HG03575 (cell line): ENCODE measurements around the gene WDR38.

Experiments used
- ATAC-seq: cut with Tn5 transposase; IDR thresholded peaks from one replicate; pipeline ENCODE4 v1.9.1; 2021; ENCODE audit not compliant: unreplicated experiment, insufficient number of reproducible peaks, low FRiP score; ENCODE audit errors: extremely low read depth

The WDR38 gene, protein sequence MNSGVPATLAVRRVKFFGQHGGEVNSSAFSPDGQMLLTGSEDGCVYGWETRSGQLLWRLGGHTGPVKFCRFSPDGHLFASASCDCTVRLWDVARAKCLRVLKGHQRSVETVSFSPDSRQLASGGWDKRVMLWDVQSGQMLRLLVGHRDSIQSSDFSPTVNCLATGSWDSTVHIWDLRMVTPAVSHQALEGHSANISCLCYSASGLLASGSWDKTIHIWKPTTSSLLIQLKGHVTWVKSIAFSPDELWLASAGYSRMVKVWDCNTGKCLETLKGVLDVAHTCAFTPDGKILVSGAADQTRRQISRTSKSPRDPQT

DNA sequence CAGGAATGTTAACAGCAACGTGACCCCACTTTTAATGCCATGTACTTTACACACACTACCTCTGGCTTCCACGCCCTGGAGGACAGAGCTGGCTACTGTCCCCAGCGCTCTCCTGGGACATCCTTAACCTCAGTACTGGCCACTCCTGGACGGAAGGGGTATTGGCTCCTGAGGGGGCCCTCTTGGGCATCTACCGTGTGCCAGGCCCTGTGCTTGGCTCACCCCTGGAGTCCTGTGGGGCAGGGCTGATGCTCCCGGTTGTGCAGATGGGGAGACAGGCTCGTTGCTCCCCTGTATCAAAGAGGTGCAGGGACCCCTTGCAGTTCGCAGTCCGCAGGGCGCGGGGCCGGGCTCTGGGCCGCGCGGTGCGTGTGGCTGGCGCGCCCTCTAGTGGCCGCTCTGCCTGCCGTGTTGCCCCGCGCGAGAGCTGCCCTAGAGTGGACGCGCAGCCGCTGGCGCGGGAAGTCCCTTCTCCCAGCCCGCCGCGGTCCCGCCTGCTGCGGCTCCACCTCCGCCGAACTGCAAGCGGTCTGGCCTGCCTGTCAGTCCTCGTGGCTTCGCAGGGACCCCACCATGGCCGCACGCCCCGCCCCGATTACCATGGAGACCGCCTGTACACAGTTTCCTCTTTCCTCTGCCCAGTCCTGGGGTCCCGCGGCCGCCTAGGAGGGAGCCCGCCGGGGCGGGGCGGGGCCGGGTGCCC lies at the start of gene WDR38:
Gene WDR38 (plus strand): TSS at position 632 of the 703 bp plus-strand sequence. CDS start 72 bp downstream, outside the sequence.
- no peak for ATAC-seq

DNA sequence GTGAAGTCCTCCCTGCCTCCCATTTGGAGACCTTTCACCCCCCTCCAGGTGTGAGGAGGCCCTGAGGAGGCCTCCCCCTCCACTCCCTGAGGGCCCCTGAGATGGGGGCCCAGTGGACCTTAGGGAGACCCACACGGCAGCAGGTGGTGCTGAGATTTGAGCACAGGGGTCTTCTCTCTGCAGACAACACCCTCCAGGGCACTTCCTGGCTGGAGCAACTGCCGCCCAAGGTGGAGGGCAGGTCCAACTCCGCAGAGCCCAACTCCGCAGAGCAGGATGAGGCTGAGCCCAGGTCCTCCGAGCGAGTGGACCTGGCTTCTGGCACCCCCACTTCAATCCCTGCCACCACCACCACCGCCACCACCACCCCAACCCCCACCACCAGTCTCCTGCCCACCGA lies 49.3 kb upstream of the WDR38 start:
- ATAC-seq = no peak

DNA sequence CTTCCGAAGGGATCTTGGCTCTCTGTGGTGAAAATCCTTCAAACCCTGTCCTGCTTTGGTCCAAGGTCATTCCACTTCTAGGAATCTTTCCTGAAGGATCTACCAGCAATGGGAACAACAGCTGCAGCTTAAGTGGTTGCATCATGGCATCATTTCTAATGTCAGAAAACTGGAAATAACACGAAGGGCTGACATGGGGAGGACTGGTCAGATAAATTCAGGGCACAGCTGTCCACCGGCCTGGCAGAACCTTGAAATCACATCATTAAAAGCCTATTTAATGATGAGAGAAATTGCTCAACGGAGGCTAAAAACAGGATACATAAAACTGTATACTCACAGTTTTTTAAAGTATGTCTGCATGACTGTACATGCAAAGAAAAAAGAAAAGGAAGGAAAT lies 48.1 kb upstream of the WDR38 start:
- ATAC-seq = no peak

DNA sequence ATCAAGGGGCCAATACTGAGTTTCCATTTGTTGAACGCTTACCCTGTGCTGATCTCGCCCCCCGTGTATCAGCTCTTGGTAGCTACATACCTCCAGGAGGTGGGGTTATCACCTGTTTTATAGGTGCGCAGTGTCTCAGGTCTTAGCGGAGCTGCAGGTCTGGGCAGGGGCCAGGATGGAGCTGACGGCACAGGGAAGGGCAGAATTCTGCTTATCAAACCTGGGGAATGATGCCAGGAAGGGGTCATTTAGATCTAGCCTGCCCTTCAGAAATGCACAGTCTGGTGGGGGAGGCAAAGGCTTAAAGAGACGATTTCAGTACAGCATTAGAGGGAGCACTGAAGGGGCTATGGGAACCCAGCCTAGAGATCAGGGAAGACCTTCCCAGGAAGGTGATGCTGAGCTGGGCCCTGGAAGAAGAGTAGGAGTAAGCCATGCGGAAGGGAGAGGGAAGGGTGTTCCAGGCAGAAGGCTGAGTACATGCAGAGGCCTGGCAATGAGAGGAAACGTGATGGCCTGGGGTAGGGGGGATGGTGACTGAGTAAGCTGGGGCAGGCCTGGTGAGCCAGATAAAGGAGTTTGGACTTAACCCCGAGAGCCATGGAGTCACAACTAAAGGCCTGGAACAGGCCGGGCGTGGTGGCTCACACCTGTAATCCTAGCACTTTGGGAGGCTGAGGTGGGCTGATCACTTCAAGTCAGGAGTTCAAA lies 44.9 kb upstream of the WDR38 start:
- no peak for ATAC-seq

DNA sequence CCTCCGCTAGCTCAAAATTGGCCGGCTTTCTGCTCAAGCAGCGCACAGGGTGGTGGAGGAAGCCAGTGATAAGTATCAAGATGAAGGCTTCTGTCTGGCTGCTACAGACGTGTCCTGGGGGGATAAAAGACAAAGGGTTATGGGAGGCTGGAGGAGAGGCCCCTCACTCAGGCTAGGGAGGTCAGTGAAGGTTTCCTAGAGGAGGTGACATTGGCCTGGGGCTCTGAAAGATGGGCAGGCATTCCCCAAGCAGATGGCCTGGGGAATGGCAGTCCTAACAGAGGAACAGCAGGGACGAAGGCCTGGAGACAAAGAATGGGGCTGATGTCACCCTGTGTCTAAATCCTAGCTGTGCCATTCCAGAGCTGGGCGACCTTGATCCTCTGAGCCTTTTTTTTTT lies 44.0 kb upstream of the WDR38 start:
- no peak for ATAC-seq

DNA sequence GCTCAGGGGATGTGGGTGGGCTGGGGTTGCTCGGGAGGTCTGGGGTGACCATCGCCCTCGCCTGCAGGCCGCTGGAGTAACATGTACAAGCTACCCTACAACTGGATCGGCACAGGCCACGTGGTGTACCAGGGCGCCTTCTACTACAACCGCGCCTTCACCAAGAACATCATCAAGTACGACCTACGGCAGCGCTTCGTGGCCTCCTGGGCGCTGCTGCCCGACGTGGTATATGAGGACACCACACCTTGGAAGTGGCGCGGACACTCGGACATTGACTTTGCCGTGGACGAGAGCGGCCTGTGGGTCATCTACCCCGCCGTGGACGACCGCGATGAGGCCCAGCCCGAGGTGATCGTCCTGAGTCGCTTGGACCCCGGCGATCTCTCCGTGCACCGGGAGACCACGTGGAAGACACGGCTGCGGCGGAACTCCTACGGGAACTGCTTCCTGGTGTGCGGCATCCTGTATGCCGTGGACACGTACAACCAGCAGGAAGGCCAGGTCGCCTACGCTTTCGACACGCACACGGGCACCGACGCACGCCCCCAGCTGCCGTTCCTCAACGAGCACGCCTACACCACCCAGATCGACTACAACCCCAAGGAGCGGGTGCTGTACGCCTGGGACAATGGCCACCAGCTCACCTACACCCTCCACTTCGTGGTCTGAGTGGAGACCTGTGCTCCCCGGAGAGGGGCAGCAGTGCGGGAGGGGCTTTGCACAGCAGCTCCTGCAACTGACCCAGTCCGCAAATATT lies 43.3 kb upstream of the WDR38 start:
- ATAC-seq = no peak

DNA sequence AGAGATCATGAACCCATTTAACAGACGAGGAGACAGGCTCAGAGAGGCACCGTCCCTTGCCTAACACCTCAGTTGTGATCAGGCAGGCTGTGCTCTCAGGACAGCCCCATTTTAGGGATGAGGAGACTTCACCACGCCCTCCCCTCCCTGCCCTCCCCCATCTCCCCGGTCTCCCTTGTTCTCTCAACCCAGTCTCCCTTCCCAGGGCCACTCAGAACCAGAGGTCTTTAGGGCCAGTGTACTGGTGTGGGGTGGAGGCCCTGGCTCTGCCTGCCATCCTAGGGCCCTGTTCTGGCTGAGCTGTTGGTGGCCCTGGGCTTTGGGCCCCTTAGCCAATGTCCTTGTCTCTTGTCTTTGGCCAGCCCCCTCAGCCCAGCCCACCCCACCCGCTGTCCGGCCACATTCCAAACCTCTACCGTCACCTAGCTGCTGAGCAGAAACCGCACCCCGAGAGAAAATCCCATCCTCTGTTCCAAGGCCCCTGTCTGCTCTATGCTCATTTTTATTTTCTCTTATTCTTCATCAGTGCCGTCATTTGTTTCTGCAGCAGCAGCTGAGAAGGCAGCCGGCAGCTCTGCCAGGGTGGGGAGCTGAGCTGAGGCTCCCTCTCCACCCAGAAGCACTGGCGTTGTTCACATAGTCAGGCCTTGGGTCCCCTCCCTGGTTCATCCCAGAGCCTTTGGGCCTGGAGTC lies 42.5 kb upstream of the WDR38 start:
- no peak for ATAC-seq

DNA sequence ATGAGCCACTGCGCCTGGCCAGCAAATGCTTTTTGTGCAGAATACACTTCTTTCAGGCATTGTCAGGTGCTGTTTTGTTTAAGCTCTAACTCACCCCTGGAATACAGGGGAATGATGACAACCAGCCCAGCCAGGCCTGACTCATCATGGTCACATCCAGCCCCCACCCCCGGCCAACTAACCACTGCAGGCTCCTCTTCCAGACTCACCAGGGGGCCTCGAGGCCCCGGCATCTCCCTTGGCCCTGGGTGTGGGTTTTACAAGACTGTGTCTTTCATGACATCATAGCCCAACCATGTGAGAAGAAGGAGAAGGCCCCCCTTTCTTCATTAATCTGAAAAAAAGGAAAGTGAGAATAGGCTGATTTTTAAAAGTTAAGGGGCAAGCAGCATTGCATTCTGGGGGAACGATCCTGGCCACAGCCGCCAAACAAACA lies 40.8 kb upstream of the WDR38 start:
- ATAC-seq = no peak

DNA sequence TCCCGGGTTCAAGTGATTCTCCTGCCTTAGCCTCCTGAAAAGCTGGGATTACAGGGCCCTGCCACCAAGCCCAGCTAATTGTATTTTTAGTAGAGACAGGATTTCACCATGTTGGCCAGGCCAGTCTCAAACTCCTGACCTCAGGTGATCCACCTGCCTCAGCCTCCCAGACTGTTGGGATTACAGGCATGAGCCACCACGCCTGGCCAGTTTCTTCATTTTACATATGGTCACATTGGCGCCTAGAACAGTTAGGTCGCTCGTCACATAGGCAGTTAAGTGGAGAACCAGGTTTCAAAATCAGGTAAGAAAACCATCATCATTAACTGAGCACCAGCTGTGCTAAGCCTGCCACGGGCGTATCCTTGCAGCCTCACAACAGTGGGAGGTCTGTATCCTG lies 40.2 kb upstream of the WDR38 start:
- no peak for ATAC-seq

DNA sequence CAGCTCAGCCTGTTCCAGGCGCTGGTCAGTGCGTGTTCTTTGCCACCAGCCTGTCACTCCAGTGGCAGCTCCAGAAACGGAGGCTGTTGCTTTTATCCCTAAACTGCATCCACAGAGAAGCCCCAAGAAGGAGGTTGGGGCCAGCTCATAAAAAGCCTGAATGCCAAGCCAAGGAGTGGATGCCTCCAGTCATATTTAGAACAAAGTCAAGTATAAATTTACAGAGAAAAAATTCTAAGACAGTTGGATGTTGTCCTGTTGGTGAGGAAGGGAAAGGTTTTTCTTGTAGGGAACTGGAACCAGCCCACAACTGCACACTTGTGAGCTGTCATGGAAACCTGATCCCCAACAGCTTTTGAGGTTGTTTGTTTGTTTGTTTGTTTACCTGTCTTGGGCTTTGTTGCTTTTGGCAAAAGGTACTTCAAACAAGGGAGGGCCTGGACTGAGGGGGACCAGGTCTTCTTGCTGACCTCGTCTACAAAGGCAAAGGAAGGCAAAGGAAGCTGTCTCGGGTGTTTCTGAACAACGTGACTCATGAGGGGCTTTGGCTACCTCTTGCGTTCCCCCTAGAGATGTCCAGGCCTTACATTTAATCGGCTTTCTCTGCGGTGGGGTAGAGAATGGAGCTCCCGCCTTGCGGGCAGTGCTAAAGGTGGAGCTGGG lies 39.6 kb upstream of the WDR38 start:
- no peak for ATAC-seq

DNA sequence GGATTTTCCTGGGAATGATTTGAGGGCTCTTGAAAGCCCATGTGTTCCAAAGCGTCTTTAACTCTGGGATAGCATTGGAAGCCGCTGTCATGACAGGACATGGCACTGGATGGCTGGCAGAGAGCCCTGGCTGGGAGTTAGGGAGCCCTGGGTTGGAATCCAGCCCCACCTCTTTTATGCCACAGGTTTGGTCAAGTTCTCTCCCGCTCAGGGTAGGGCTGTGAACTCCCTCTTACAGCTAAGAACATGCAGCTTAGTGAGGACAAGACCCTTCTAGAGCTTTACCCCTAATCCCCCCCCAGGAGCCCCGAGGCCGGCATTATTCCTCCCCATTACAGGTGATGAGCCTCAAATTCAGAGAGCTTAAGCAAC lies 39.1 kb upstream of the WDR38 start:
- no peak for ATAC-seq

DNA sequence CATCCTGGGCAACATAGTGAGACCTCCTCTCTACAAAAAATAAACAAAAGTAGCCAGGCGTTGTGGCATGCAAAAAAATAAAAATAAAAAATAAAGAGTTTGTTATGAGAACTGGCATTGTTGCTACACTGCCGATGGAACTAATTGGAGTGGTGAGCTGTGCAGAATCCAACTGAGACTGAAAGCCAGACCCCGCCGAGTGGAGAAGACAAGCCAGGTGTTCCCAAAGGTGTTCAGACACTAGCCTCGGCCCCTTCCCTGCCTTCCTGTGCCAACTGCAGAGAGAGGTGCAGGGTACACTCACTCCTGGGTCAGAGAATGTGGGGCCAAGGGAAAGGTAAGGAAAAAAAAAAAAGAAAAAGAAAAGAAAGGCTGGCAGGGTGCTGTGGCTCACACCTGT lies 37.7 kb upstream of the WDR38 start:
- ATAC-seq = no peak

DNA sequence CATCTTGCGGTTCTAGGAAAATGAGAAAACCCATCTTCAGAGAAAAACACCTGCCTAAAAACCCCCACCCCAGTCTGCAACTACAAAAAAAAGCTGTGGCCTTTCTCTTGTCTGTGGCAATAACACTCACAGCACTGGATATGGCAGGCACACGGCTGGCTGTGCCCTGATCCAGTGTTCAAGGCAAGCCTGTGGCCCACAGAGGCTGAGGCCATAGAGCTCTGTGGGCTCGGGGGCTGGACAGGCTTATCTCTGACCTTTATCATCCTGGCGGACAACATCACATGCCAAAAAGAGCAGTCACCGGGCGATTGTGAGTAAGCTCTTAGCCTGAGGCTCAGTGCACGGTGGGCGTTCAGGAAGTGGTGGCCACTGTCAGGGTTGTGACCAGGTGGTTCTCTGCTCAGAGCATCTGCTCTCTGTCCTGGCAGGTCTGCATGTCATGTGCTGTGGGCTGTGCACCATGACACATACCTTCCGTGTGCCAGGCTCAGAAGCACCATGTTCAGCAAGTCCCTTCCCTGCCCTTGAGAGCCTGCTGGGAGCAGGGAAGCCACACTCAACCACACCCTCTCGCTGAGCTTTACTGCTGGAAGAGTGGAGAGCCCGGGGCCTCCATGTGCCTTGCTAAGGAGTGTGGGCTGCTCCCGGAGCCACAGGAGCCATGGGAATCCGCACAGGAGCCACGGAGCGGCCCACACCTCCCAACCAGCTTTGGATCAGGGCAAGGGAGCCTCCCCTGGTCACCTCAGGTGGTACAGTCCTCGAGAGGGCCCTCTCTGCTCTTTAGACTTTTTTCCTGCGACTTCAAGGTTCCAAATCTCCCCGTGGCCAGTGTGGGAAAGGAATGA lies 34.6 kb upstream of the WDR38 start:
- no peak for ATAC-seq

DNA sequence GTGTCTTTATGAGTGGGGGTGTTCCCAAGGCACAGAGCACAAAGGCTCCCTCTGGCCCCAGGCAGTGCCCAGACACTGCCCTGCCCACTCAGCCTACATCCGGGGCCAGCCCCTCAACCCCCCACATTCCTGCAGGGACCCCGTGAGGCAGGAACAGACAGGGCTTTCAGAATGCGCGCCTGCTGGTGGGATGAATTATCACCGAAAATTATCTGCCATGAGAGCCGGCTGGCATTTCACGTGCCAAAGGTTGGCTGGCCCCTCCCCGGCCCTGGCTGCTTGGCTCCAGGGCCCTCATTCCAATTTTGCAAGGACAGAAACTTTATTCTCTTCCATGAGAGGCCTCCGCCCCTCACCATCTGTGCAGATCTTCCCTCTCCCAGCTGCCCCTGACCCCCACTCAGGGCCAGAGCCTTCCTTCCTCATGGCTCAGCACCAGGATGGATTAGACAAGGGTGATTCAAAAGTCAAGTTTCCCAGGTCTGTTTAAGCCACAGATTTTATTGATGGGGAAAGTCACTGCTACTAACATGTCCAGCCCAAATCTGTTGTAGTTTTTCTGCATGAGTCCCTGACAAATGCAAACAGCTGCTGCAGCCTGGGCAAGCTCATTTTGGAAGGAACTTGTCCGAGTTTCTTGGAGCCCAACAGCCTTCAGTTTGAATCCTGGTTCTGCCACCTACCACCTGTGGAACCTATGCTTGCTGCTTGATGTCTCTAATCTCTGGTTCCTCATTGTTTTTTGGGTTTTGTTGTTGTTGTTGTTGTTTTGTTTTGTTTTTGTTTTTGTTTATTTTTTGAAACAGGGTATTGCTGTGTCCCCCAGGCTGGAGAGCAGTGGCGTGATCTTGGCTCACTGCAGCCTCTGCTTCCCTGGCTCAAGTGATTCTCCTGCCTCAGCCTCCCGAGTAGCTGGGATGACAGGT lies 32.3 kb upstream of the WDR38 start:
- ATAC-seq = no peak

DNA sequence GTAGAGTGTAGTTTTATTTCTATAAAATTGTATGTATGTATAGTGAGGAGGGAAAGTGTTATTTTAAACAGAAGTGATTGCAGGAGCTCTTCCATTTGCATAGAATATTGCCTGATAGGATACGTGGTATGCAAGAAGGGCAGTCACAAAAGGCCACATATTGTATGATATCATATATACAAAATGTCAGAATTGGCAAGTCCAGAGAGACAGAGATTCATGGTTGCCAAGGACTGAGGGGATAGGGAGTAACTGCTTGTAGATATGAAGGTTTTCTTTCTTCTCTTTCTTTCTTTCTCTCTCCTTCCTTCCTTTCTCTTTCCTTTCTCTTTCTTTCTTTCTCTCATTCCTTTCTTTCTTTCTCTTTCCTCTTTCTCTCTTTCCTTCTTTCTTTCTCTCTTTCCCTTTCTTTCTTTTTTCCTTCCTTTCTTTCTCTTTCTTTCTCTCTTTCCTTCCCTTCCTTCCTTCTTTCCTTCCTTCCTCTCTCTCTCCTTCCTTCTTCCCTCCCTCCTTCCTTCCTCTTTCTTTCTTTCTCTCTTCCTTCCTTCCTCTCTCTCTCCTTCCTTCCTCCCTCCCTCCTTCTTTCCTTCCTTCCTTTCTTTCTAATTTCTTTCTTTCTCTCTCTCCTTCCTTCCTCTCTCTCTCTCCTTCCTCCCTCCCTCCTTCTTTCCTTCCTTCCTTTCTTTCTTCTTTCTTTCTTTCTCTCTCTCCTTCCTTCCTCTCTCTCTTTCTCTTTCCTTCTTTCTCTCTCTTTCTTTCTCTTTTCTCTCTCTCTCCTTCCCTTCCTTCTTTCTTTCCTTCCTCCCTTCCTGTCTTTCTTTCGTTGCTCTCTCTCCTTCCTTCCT lies 24.5 kb upstream of the WDR38 start:
- ATAC-seq = no peak

DNA sequence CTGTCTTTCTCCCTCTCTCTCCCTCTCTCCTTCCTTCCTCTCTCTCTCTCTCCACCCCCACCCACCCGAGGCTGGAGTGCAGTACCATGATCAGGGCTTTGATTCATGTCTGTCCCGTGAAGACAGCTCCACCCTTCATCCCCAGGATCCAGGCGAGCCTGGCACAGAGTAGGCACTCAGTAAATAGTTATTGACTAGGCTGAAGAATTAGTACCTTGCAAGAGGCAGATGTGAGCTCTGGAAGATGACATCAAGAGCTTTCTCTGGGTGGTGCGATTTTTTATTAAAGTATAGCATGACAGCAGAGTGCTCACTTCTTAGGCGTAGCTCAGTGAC lies 24.0 kb upstream of the WDR38 start:
- ATAC-seq = no peak
